Measurements from ENCODE around the gene TLE1.

TLE1 gene

DNA sequence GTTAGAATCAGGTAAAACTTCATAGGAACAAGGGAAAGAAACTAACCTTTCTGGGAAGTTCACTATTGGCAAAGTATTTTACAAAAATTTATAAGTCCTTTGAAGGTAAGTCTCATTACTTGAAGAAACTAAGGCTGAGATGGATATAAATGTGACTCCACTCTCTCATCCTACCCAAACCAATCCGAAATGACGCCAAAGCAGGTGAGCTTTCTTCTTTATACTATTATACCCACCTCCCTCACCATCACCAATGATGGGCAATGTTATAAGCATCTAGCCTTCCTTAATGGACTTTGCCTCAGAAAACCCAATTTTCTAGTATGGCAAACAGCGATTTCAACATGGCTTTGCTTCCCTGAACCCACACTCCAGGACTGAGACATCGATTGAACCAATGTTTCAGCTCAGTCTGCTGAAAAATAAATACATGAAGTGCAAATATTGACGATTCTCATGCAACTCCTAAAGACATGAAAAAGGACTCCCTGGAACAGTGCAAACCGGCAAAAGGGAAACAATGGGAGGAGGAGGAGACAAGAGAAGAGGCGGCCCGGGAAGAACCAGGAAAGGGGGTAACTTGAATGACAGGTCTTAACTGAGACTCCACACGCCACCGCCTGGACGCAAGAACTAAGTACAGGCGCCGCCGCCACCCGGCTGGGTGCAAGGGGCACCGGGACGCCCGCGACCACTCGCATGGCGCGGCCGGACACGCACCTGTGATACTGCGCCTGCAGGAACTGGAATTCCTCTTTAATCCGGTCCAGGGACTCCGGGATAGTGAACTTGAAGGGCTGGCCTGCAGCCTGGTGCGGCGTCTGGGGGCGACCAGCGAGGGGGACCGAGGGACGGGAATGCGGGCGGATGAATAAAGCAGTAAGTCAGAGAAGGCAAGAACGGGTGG lies 2.5 kb downstream of the TLE1 start:
- no peak for DNase-seq (ENCODE audit: low read depth, low spot score)

DNA sequence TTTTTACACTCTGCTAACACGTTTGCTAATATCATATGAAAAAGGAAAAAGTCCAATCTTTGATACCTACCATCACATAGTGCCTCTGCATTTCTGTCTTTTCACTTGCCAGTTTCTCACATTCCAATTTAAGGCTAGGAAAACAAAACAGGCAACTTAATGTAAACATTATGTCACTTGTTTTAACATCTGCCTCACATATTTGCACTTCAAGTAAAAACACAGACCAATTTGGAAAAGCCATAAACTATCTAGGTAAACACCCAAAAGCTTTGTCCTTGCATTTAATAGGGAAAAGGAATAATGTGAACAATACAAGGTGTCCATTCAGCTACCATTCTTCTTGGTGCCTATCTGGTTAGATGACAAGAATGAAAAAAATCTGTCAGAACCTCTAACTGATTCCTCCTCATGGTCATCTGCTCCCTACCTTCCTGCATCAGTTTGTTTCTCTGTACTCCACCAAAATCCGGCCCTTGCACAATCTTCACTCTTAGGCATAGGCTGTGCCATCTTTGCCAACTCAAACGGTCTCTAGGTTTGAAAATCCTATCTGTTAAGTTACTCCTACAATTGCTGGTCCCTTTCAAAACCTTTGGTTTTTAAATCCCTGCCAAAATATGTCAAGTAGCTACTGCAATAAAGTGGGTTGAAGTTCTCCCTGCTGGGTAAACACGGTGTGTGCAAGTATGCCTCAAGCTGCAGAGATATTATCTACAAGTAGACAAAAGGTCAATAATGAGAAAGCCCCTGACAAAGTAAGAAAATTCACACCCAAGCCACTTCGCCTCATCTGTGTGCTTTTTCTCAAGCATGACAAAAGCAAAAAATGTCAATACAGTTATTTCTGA lies 3.4 kb downstream of the TLE1 start:
- no peak for DNase-seq (ENCODE audit: low read depth, low spot score)

DNA sequence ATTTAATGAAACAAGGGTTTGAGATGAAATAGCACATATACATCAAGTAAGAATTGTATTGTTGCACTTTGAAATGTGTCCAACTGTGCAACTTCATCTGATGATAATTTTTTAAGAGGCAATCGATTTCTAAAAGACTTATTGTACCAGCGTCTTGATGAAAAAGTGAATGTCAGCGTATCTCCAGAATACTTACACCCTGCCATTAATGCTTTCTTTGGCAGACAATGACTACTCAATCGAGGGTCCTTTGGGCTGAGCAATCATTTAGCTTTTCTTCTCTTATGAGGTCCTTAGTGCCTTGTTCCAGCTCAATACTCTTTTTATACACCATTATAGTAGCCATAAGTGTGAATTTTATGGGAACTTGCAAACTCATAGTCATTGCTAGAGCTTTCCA lies 4.7 kb downstream of the TLE1 start:
- DNase-seq (ENCODE audit: low read depth, low spot score) = no peak

DNA sequence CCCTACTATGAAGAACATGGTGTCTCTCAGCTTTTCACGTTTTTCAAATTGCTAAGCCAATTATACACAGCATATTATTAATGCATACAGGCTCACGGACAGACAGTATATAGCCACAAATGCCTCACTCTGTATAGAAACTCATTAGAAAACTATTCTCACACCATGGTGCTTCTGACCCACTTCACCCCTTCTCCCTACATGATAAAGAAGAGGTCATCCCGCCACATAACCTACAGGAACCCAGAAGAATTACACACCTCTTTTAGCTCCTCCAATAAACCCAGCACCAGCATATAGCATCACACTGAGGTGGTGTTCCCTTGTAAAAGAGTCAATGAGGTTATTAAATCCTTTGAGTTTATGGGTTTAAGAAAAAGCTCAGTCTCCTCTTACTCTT lies 5.6 kb downstream of the TLE1 start:
- no peak for DNase-seq (ENCODE audit: low read depth, low spot score)

DNA sequence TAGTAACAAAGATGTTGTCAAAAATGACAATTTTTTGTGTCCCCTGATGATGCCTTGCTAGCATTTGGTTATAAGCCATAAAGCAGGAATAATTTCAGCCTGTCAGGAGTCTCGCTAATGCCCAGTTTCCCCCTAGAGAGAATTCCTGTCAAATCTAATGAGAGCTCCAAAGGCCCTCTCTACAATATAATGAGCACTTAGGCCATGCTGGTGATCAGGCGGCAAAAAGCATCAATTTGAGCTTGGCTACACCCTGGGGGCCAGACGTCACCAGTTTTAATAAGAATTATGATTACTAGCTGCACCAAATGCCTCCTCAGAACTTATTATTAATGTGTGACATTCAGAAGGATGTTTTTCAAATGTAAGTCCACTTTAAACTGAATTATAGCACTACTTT lies 6.1 kb downstream of the TLE1 start:
- no peak for DNase-seq (ENCODE audit: low read depth, low spot score)

DNA sequence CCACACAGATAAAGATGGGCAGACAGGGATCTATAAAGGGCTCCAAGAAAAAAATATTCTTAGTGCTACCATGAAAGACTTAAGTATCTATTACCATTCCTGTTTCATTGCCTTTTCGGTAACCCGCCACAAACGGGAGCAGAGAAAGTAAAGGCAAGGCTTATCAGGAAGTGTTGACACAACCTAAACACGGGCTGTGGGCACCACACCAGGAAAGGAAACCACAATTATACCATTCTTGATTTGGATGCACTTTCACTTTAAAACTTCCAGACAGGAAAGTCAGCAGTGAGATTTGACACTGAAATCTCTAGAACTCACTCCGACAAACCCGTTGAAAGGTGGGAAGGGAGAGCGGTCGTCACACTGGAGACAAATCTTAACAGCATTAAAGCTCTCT lies 6.5 kb downstream of the TLE1 start:
- no peak for DNase-seq (ENCODE audit: low read depth, low spot score)

DNA sequence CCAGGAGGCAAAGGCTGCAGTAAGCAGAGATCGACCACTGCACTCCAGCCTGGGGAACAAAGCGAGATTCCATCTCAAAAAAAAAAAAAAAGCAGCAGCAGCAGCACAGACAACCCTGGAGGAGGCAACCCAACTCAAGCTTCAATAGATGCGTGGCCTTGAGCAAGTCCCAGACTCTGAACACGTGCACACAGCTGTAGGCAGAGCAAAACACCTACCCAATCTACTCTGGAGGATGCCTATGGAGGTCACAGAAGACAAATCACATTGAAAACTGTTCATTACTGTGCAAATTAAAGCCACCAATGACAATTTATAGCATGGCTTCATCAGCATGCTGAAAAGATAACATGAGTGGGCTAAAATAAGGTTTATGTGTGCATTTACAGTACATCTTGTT lies 7.2 kb downstream of the TLE1 start:
- DNase-seq (ENCODE audit: low read depth, low spot score) = no peak

DNA sequence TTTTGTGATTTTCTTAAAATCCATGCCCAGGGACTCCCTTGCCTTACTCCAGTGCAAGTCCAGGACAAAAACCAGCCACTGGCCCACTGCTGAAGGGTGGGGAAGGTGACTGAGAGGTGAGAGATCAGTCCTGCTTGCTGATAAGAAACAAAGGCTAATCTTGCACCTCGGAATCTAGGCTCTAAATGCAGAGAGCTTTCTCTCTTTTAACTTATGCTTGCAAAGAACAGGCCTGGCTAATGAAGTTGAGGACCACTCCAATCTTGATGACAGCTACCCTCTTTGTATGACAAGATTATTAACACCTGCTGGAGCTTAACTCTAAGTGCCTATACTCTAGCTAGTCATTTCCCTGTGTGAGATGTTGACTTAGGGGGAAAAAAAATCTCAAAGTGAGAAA lies 8.8 kb downstream of the TLE1 start:
- no peak for DNase-seq (ENCODE audit: low read depth, low spot score)

DNA sequence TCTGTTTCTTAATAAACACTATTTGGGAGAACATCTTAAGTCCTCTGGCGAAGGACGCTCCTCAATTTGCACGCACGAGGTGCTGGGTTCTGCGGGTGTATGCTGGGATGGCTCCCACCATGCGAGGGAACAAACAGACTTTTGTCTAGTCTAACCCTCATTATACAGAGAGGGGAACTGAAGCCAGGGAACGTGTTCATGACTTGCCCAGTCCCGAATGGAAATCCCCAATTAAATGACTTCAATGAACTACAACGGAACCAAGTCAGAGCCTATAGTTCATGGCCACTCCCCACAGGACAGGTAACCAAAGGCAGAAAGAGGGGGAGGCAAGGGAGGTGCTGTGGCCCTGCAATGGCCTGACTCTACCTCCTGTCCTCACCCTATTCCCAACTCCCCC lies 9.3 kb downstream of the TLE1 start:
- no peak for DNase-seq (ENCODE audit: low read depth, low spot score)

DNA sequence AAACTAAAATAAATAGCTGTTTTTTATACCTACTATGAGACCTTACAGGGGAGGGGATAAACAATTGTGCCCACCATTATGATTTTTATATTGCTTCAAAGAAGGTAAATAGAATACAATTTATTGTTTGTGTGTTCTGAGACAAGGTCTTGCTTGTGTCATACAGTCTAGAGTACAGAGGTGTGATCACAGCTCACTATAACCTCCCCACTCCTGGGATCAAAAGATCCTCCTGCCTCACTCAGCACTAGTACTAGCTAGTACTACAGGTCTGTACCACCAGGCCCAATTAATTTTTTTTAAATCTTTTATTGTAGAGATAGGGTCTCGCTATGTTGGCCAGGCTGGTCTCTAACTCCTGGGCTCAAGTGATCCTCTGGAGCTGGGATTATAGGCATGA lies 11.3 kb downstream of the TLE1 start:
- DNase-seq (ENCODE audit: low read depth, low spot score) = no peak

DNA sequence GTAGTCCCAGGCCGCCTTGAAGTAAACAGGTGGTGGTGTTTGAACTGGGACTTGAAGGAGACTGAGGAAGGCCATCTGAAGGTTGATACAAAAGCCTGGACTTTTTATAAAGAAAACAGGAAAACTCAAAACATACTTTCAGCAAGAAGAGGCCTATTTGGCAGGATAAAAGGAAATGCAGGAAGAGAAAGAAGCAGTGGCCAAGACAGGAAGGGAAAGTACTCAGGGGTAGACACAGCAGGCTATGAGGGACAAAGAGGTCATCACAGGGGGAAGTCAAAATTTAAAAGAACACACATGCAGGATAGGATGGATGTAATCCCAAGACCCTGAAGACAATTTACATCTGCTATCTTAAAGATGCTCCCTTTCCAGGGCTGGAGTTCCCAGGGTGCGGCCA lies 13.0 kb downstream of the TLE1 start:
- DNase-seq (ENCODE audit: low read depth, low spot score) = no peak

DNA sequence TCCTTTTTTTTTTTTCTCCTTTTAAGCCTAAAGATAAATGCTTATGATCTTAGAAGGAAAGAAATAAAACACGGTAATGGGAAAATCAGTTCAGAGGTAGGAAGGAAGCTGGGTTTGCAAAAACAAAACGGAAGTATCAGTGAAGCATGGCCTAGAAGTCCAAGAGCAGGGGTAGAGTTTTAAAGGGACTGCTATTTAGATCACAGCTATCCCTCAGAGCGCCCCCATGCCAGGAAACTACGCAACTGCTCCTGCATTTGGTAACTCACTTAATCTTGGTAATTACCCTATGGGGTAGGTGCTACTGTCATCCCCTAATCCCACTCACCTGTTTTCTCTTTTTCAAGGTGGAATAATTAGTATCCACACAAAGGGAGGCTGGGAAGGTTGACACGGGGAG lies 16.0 kb downstream of the TLE1 start:
- no peak for DNase-seq (ENCODE audit: low read depth, low spot score)

DNA sequence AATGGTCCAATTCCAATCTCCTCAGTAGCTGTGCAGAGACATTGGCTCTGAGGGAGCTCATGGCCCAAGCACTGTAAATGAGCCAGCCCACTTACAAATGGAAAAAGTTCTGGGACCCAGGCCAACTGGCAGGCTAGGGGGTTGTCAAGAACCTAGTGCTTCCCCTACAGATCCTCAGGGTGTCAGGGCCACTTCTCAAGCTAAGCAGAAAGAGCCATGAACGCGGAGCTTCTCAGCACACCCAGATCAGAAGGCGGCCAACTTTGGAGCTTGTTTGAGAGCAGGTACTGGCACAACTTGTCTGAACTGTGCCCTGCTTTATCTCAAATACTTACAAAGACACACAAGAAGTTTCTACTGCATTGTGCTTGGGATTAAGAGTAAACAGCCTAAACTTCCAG lies 17.5 kb downstream of the TLE1 start:
- no peak for DNase-seq (ENCODE audit: low read depth, low spot score)

DNA sequence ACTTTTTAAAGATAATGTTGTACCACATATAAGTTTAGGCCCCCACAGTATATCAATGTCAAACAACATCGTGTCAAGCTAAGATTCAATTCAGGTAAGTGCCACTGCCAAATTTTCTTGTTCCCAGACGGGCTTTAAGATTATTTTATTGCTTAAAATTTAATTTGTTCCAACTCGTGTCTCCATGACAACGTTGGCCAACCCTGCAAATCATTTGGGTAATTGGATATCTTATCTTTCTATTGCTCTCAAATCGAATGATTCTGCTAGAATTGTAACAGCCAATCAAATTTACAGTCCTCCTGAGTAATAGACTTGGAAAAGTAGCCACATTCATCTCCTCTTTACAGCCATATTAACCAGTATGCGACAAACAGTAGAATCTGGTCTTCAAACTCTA lies 19.5 kb downstream of the TLE1 start:
- DNase-seq (ENCODE audit: low read depth, low spot score) = no peak

DNA sequence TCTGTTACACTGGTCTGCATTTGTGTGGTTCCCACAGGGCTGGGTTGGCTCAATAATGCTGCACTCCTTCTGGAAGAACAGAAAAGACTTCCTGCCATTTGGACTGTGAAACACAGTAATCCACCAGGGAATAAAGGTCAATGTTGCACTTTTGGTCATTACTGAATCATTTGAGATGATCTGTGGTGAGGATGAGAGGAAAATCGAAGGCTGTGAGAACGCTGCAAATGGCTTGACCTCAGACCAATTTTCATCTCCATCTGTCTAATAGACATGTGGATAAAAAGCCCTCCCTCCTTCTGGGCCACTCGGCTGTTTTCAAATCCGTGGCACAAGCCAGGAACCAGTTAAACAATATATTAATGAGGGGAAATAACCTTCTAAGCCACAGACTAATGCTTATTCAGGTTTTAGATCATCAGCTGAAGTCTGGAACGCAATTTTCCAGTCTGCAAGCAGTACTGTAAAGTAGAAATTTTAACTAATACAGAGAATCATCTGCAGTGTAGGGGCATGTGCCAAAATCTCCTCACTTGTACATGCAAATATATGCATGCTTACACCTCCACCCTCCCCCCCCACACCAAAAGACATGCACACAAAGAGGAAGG lies 20.2 kb downstream of the TLE1 start:
- DNase-seq (ENCODE audit: low read depth, low spot score) = no peak

DNA sequence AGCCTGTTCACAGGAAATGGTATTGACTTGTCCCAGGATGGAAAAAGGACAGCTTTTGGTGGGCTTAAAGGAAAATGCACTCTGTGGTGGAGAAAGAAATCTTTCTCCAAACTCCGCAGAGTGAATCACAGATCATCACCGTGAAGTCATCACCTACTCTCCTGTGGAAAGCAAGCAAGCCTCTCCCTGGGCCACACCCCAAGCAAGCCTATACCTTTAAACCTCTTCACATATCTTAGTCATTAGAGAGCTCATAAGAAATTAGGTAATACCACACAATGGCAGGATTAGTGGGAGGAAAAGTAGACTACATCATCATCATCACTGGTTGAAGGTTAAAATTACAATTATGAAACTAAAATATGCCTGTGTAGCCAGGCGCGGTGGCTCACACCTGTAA lies 23.2 kb downstream of the TLE1 start:
- DNase-seq (ENCODE audit: low read depth, low spot score) = no peak

DNA sequence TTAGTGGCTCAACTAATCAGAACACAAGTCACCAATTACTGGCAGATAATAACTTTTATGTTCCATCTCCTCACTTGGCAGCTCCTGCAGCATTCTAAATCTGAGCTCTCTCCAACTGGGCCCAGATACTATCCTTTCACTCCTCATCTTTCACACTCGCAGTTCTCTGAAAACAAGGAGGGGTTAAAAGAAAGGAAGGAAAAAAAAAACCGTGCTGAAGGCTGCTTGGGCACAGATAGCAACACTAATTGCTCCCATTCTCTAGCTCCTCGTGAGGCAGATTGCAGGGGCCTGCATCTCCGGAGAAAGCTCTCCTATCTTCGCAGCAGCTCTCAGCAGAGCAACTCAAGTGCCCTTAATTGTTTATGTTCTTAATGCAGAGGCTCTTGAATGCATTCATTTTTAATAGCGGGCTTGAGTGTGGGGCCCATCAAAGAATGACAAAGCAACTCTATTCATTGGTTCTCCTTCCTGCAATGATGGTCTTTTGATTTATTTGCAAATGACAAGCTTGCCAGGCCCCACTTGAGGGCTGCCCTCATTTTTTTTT lies 23.9 kb downstream of the TLE1 start:
- DNase-seq (ENCODE audit: low read depth, low spot score) = no peak

DNA sequence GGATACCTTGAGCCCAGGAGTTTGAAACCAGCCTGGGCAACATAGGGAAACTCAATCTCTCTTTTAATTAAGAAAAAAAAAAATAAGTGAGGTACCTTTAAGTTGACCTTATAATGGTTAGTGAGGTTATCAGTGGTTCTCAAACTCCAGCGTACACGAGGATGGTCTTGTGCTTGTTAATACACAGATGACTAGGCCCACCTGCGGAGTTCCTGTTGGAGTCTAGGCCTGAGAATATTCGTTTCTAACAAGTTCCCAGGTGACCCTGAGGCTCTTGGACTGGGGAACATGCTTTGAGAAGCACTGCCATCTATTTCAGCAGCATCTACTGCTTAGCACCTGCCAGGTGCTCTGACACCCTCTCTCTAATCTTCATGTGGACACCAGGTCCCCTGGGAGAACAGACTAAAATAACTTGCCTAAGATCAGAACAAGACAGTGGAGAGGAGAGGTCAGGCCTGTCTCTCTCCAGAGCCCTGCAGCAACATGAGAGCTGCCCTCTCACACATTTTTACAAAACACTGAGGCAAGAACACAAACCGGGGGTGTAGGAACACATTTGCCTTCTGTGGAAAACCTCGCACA lies 24.6 kb downstream of the TLE1 start:
- DNase-seq (ENCODE audit: low read depth, low spot score) = no peak

DNA sequence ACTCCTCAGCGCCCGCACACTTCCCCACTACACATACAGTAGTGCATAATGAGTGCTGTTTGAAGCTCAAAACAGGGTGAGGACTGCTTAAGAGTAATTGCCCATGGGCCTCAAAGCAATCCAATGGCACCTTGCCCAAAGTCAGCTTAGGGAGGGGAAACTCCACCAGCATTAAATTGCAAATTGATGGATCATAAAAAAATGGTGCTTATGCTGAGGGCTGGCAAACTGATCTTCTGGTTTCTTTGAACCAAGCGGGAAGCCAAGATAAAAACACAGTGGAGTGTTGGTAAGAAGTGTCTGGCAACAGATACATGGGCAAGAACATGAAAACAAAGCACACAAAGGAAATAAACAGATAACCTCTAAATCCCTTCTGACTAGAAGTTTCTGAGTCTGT lies 28.0 kb downstream of the TLE1 start:
- DNase-seq (ENCODE audit: low read depth, low spot score) = no peak

DNA sequence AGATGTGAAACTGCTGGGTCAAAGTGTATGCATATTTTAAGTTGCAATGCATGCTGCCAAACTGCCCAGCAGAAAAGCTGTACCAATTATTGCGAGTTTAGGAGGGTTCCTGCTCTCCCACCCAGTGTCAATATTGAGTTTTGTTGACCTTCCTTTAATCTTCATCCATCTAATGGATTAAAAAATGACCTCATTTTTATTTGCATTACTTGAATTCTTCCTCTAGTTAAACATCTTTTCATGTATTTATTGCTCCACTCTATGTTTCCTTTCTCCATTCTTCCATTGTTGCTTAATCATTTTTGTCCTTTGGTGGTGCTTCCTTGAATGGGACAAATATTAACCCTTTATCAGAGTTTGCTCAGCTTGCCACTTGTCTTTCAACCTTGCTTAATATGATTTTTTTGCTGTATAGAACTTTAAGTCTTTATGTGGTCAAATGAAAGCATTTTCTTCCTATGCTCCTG lies 32.4 kb downstream of the TLE1 start:
- DNase-seq (ENCODE audit: low read depth, low spot score) = no peak

DNA sequence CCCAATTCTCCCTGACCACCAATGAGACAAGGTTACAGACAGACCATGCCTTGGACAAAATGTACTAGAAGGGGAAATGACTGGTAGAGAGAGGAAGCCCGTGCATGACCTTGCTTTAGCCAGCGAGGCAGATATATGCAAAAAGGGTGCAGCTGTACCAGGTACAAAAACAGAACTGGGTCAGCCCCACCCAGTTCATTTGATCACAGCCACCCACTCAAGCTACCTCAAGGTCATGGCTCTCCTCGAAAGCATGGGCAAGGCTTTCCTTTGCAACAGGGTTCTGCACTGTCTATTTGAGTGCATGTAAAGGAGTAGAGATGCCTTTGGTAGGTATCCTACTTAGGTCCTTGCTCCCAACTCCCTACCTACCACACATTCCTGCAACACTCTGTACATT lies 33.3 kb downstream of the TLE1 start:
- DNase-seq (ENCODE audit: low read depth, low spot score) = no peak

DNA sequence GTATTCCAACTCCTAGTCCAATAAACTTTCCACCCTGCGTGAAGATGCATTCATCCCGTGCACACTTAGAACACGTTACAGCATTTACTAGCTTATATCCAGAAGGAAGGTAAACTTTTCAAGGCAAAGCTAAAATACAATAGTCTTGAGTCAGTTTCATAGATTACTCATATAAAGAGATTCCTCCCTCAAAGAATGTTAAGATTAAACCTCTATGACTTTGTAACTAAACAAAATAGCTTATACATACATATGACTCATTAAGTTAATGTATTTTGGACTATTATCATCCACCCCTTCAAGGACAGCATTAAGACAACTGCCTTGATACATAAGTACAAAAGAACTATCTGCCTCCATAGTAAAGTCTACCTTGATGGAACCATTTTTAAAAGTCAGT lies 36.1 kb downstream of the TLE1 start:
- DNase-seq (ENCODE audit: low read depth, low spot score) = no peak

Measured in activated CD4-positive, CD25-positive, alpha-beta regulatory T cell treated with anti-CD3 and anti-CD28 coated beads, Interleukin-2, amount 50 U/mL, for 16 hours (primary cell).